Measurements from ENCODE around the gene PSENEN.

Gene PSENEN

GRCh38 chr19:35775298-35776101, 30.0 kb downstream of the PSENEN start, which contains the start of gene ARHGAP33:
ARHGAP33 (plus strand) TSS chr19:35775564; CDS start chr19:35775659, 95 bp downstream.
- peak within 1 kb of the TSS; percentile 97 for H3K4me3 ChIP-seq (ENCODE audit: control insufficient read depth, low read depth, low read length)
- TF ChIP-seq, protein P1, sequence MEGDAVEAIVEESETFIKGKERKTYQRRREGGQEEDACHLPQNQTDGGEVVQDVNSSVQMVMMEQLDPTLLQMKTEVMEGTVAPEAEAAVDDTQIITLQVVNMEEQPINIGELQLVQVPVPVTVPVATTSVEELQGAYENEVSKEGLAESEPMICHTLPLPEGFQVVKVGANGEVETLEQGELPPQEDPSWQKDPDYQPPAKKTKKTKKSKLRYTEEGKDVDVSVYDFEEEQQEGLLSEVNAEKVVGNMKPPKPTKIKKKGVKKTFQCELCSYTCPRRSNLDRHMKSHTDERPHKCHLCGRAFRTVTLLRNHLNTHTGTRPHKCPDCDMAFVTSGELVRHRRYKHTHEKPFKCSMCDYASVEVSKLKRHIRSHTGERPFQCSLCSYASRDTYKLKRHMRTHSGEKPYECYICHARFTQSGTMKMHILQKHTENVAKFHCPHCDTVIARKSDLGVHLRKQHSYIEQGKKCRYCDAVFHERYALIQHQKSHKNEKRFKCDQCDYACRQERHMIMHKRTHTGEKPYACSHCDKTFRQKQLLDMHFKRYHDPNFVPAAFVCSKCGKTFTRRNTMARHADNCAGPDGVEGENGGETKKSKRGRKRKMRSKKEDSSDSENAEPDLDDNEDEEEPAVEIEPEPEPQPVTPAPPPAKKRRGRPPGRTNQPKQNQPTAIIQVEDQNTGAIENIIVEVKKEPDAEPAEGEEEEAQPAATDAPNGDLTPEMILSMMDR (IDR thresholded peaks at IDR 0.05; ENCODE audit: control insufficient read depth, insufficient read depth, low read depth, low read length, missing control alignments), result no peak
- peak; percentile 67 for DNase-seq (ENCODE audit: low read depth)

GRCh38 chr19:35776102-35776788, 30.8 kb downstream of the PSENEN start:
- no peak for DNase-seq (ENCODE audit: low read depth)
- H3K4me3 ChIP-seq (ENCODE audit: control insufficient read depth, low read depth, low read length), result peak overlapping the region; percentile 97
- TF ChIP-seq, protein P1 (IDR thresholded peaks at IDR 0.05; ENCODE audit: control insufficient read depth, insufficient read depth, low read depth, low read length, missing control alignments), result no peak

- DNase-seq (ENCODE audit: low read depth), result no peak
- no peak overlapping the region for H3K4me3 ChIP-seq (ENCODE audit: control insufficient read depth, low read depth, low read length)
- TF ChIP-seq, protein P1 (IDR thresholded peaks at IDR 0.05; ENCODE audit: control insufficient read depth, insufficient read depth, low read depth, low read length, missing control alignments), result no peak
Observed at GRCh38 chr19:35777086-35777841, 31.8 kb downstream of the PSENEN start.

- DNase-seq (ENCODE audit: low read depth), result no peak
- TF ChIP-seq, protein P1 (IDR thresholded peaks at IDR 0.05; ENCODE audit: control insufficient read depth, insufficient read depth, low read depth, low read length, missing control alignments), result no peak
Observed at GRCh38 chr19:35777961-35778360, 32.5 kb downstream of the PSENEN start.

GRCh38 chr19:35779033-35779432, 33.6 kb downstream of the PSENEN start:
- no peak for DNase-seq (ENCODE audit: low read depth)
- TF ChIP-seq, protein P1 (IDR thresholded peaks at IDR 0.05; ENCODE audit: control insufficient read depth, insufficient read depth, low read depth, low read length, missing control alignments), result no peak
- no peak overlapping the region for H3K4me3 ChIP-seq (ENCODE audit: control insufficient read depth, low read depth, low read length)

More at GRCh38 chr19:35777961-35778360, 32.5 kb downstream of the PSENEN start:
- no peak overlapping the region for H3K4me3 ChIP-seq (ENCODE audit: control insufficient read depth, low read depth, low read length)

- TF ChIP-seq, protein P1 (IDR thresholded peaks at IDR 0.05; ENCODE audit: control insufficient read depth, insufficient read depth, low read depth, low read length, missing control alignments), result no peak
- no peak for DNase-seq (ENCODE audit: low read depth)
- no peak overlapping the region for H3K4me3 ChIP-seq (ENCODE audit: control insufficient read depth, low read depth, low read length)
Observed at GRCh38 chr19:35780058-35780457, 34.6 kb downstream of the PSENEN start.

All from AG09309 (cell line).